ENCODE results near the gene SERPINA5.
A peak's percentile ranks its signal among the peaks of the same experiment; 100 is the strongest.

The SERPINA5 gene

GRCh38 chr14:94570002-94570400 is 11.2 kb upstream of the SERPINA5 start:
- H3K27ac Mint-ChIP-seq = no peak overlapping the region
- DNase-seq = no peak
- TF ChIP-seq, protein P1, sequence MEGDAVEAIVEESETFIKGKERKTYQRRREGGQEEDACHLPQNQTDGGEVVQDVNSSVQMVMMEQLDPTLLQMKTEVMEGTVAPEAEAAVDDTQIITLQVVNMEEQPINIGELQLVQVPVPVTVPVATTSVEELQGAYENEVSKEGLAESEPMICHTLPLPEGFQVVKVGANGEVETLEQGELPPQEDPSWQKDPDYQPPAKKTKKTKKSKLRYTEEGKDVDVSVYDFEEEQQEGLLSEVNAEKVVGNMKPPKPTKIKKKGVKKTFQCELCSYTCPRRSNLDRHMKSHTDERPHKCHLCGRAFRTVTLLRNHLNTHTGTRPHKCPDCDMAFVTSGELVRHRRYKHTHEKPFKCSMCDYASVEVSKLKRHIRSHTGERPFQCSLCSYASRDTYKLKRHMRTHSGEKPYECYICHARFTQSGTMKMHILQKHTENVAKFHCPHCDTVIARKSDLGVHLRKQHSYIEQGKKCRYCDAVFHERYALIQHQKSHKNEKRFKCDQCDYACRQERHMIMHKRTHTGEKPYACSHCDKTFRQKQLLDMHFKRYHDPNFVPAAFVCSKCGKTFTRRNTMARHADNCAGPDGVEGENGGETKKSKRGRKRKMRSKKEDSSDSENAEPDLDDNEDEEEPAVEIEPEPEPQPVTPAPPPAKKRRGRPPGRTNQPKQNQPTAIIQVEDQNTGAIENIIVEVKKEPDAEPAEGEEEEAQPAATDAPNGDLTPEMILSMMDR (IDR thresholded peaks at IDR 0.05) = no peak
- no peaks in the 10 kb centered on the region for H3K9me3 Mint-ChIP-seq
- no peaks in the 10 kb centered on the region for H3K36me3 Mint-ChIP-seq (ENCODE audit: low read depth)
- no peak overlapping the region for H3K4me3 Mint-ChIP-seq
- H3K27me3 Mint-ChIP-seq (ENCODE audit: low read depth, poor library complexity) = peaks cover 22% of the 10 kb centered on the region
- peaks cover 33% of the 10 kb centered on the region for H3K4me1 Mint-ChIP-seq

GRCh38 chr14:94570440-94570839 is 10.8 kb upstream of the SERPINA5 start:
- Mint-ChIP-seq H3K4me1 (peaks cover 37% of the 10 kb centered on the region), H3K9me3 (no peaks in the 10 kb centered on the region), H3K27ac (no peak overlapping the region), H3K27me3 (ENCODE audit: low read depth, poor library complexity) (peaks cover 22% of the 10 kb centered on the region), H3K4me3 (no peak overlapping the region), H3K36me3 (ENCODE audit: low read depth) (no peaks in the 10 kb centered on the region)
- no peak for DNase-seq
- TF ChIP-seq, protein P1 (IDR thresholded peaks at IDR 0.05) = no peak

- Mint-ChIP-seq H3K27me3 (ENCODE audit: low read depth, poor library complexity) (peaks cover 18% of the 10 kb centered on the region), H3K4me3 (no peak overlapping the region), H3K4me1 (peaks cover 38% of the 10 kb centered on the region), H3K27ac (no peak overlapping the region), H3K9me3 (no peaks in the 10 kb centered on the region), H3K36me3 (ENCODE audit: low read depth) (no peaks in the 10 kb centered on the region)
- TF ChIP-seq, protein P1 (IDR thresholded peaks at IDR 0.05) = no peak
- DNase-seq = no peak
Measured at GRCh38 chr14:94571395-94571794, 9.8 kb upstream of the SERPINA5 start.

DNA sequence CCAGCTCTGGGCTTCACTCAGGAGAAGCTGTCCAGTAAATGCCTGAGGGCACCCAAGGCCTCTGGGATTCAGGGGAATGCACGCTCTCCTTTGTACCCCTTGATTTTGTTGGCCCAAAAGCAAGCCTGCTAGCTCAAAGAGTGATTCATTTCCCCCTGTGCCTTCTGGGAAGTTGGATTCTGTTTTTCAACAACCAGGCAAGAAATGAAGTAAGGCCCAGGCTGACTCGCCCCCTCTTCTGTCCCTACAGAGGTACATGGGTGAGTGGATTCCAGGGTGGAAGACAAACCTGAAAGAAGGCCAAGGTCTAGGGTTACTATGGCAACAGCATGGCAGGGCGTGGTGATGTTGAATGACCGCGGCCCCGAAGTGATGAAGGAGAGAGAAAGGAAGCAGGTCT is 9.3 kb upstream of the SERPINA5 start:
- Mint-ChIP-seq H3K4me3 (no peak overlapping the region), H3K4me1 (peaks cover 38% of the 10 kb centered on the region), H3K27ac (no peak overlapping the region), H3K36me3 (ENCODE audit: low read depth) (no peaks in the 10 kb centered on the region), H3K9me3 (no peaks in the 10 kb centered on the region), H3K27me3 (ENCODE audit: low read depth, poor library complexity) (peaks cover 16% of the 10 kb centered on the region)
- TF ChIP-seq, protein P1 (IDR thresholded peaks at IDR 0.05) = no peak
- DNase-seq = no peak

DNA sequence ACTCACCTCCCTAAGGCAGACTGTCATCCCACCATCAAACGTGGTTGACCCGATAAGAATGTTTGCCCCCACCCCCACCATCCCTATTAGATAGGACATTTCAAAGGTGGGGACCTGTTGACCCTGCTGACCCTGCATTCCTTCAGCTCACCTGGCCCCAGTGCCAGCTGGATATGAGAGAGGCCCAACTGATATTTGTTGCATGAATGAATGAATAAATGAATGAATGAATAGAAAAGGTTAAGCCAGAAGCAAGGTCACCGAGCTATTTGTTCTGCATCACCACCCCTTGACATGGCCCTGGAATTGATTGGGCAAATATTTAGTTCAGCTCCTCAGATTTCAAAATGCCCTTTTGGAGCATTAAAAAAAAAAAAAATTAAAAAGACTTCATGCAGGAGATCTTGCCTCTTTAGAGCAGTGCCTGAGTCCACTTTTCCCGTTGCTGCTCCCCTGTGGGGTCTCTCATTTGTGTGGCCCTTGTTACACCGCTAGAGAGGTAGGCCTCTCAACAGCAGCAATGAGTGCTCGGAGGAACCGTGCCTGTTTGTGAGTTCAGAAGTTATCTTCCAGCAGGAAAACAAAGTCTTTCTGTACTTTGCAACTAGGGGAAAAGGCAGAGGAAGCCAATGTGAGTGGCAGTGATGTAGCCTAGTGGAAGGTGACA is 8.5 kb upstream of the SERPINA5 start:
- no peak overlapping the region for H3K4me3 Mint-ChIP-seq
- peaks cover 38% of the 10 kb centered on the region for H3K4me1 Mint-ChIP-seq
- H3K9me3 Mint-ChIP-seq = no peaks in the 10 kb centered on the region
- DNase-seq = no peak
- TF ChIP-seq, protein P1 (IDR thresholded peaks at IDR 0.05) = no peak
- peaks cover 9% of the 10 kb centered on the region for H3K27me3 Mint-ChIP-seq (ENCODE audit: low read depth, poor library complexity)
- no peaks in the 10 kb centered on the region for H3K36me3 Mint-ChIP-seq (ENCODE audit: low read depth)
- peak overlapping the region; percentile 91 for H3K27ac Mint-ChIP-seq
